ENCODE data around the gene EPHB2.
"Not testable (repeated sequence)": the region's sequence is repeated elsewhere in the genome, so short reads cannot be mapped to it uniquely, and the experiment has no call there.

EPHB2 gene

GRCh38 chr1:22833699-22834098 is 123.1 kb downstream of the EPHB2 start:
- Histone ChIP-seq H3K4me3 (no peak overlapping the region), H3K9ac (ENCODE audit: insufficient read length) (no peak overlapping the region), H3K9me3 (ENCODE audit: low read depth, low read length) (no peaks in the 10 kb centered on the region), H3K27ac (no peak overlapping the region), H3K36me3 (ENCODE audit: insufficient read depth, low read length) (no peaks in the 10 kb centered on the region)
- TF ChIP-seq FOXP2 (optimal IDR thresholded peaks at IDR 0.05; ENCODE audit: control extremely low read depth, extremely low read length, insufficient read depth) (no peak), EZH2 (IDR thresholded peaks at IDR 0.05) (no peak), POLR2AphosphoS5 (IDR thresholded peaks at IDR 0.05; ENCODE audit: borderline replicate concordance, low read depth, low read length) (no peak)
- no peak for DNase-seq (ENCODE audit: low read depth, low spot score)

GRCh38 chr1:22834420-22834819 is 123.8 kb downstream of the EPHB2 start:
- not testable (repeated sequence) for H3K9ac ChIP-seq (ENCODE audit: insufficient read length); H3K27ac ChIP-seq; H3K4me3 ChIP-seq; H3K36me3 ChIP-seq (ENCODE audit: insufficient read depth, low read length); DNase-seq (ENCODE audit: low read depth, low spot score); H3K9me3 ChIP-seq (ENCODE audit: low read depth, low read length)

GRCh38 chr1:22835636-22836319 is 125.1 kb downstream of the EPHB2 start:
- no peak for DNase-seq (ENCODE audit: low read depth, low spot score)
- Histone ChIP-seq H3K9me3 (ENCODE audit: low read depth, low read length) (no peaks in the 10 kb centered on the region), H3K36me3 (ENCODE audit: insufficient read depth, low read length) (no peaks in the 10 kb centered on the region), H3K27ac (no peak overlapping the region), H3K4me3 (no peak overlapping the region), H3K9ac (ENCODE audit: insufficient read length) (no peak overlapping the region)
- TF ChIP-seq POLR2AphosphoS5 (IDR thresholded peaks at IDR 0.05; ENCODE audit: borderline replicate concordance, low read depth, low read length) (no peak), FOXP2 (optimal IDR thresholded peaks at IDR 0.05; ENCODE audit: control extremely low read depth, extremely low read length, insufficient read depth) (no peak), EZH2 (IDR thresholded peaks at IDR 0.05) (no peak)

- DNase-seq (ENCODE audit: low read depth, low spot score): no peak
- Histone ChIP-seq H3K9me3 (ENCODE audit: low read depth, low read length) (no peaks in the 10 kb centered on the region), H3K36me3 (ENCODE audit: insufficient read depth, low read length) (no peaks in the 10 kb centered on the region), H3K4me3 (no peak overlapping the region), H3K9ac (ENCODE audit: insufficient read length) (no peak overlapping the region), H3K27ac (no peak overlapping the region)
- TF ChIP-seq POLR2AphosphoS5 (IDR thresholded peaks at IDR 0.05; ENCODE audit: borderline replicate concordance, low read depth, low read length): no peak
- no peak for TF ChIP-seq EZH2 (IDR thresholded peaks at IDR 0.05)
- TF ChIP-seq FOXP2 (optimal IDR thresholded peaks at IDR 0.05; ENCODE audit: control extremely low read depth, extremely low read length, insufficient read depth): no peak
Measured at GRCh38 chr1:22836850-22837249, 126.2 kb downstream of the EPHB2 start.

GRCh38 chr1:22837332-22837731 is 126.7 kb downstream of the EPHB2 start:
- no peaks in the 10 kb centered on the region for H3K36me3 ChIP-seq (ENCODE audit: insufficient read depth, low read length)
- H3K9me3 ChIP-seq (ENCODE audit: low read depth, low read length): no peaks in the 10 kb centered on the region
- DNase-seq (ENCODE audit: low read depth, low spot score): no peak
- H3K27ac ChIP-seq: no peak overlapping the region
- no peak overlapping the region for H3K9ac ChIP-seq (ENCODE audit: insufficient read length)
- TF ChIP-seq EZH2 (IDR thresholded peaks at IDR 0.05) (no peak), POLR2AphosphoS5 (IDR thresholded peaks at IDR 0.05; ENCODE audit: borderline replicate concordance, low read depth, low read length) (no peak), FOXP2 (optimal IDR thresholded peaks at IDR 0.05; ENCODE audit: control extremely low read depth, extremely low read length, insufficient read depth) (no peak)
- no peak overlapping the region for H3K4me3 ChIP-seq

- Histone ChIP-seq H3K27ac (no peak overlapping the region), H3K4me3 (no peak overlapping the region), H3K9me3 (ENCODE audit: low read depth, low read length) (no peaks in the 10 kb centered on the region), H3K36me3 (ENCODE audit: insufficient read depth, low read length) (no peaks in the 10 kb centered on the region), H3K9ac (ENCODE audit: insufficient read length) (no peak overlapping the region)
- DNase-seq (ENCODE audit: low read depth, low spot score): no peak
- TF ChIP-seq FOXP2 (optimal IDR thresholded peaks at IDR 0.05; ENCODE audit: control extremely low read depth, extremely low read length, insufficient read depth) (no peak), EZH2 (IDR thresholded peaks at IDR 0.05) (no peak), POLR2AphosphoS5 (IDR thresholded peaks at IDR 0.05; ENCODE audit: borderline replicate concordance, low read depth, low read length) (no peak)
Measured at GRCh38 chr1:22838965-22839364, 128.3 kb downstream of the EPHB2 start.

GRCh38 chr1:22839806-22840205 is 129.2 kb downstream of the EPHB2 start:
- no peak overlapping the region for H3K9ac ChIP-seq (ENCODE audit: insufficient read length)
- H3K36me3 ChIP-seq (ENCODE audit: insufficient read depth, low read length): no peaks in the 10 kb centered on the region
- no peak overlapping the region for H3K27ac ChIP-seq
- no peak for DNase-seq (ENCODE audit: low read depth, low spot score)
- no peak overlapping the region for H3K4me3 ChIP-seq
- H3K9me3 ChIP-seq (ENCODE audit: low read depth, low read length): no peaks in the 10 kb centered on the region
- TF ChIP-seq POLR2AphosphoS5 (IDR thresholded peaks at IDR 0.05; ENCODE audit: borderline replicate concordance, low read depth, low read length) (no peak), EZH2 (IDR thresholded peaks at IDR 0.05) (no peak), FOXP2 (optimal IDR thresholded peaks at IDR 0.05; ENCODE audit: control extremely low read depth, extremely low read length, insufficient read depth) (no peak)

GRCh38 chr1:22841142-22841541 is 130.5 kb downstream of the EPHB2 start:
- no peak for DNase-seq (ENCODE audit: low read depth, low spot score)
- Histone ChIP-seq H3K27ac (no peak overlapping the region), H3K4me3 (no peak overlapping the region), H3K36me3 (ENCODE audit: insufficient read depth, low read length) (no peaks in the 10 kb centered on the region), H3K9me3 (ENCODE audit: low read depth, low read length) (no peaks in the 10 kb centered on the region), H3K9ac (ENCODE audit: insufficient read length) (no peak overlapping the region)
- TF ChIP-seq FOXP2 (optimal IDR thresholded peaks at IDR 0.05; ENCODE audit: control extremely low read depth, extremely low read length, insufficient read depth) (no peak), POLR2AphosphoS5 (IDR thresholded peaks at IDR 0.05; ENCODE audit: borderline replicate concordance, low read depth, low read length) (no peak), EZH2 (IDR thresholded peaks at IDR 0.05) (no peak)

- no peak for TF ChIP-seq POLR2AphosphoS5 (IDR thresholded peaks at IDR 0.05; ENCODE audit: borderline replicate concordance, low read depth, low read length)
- TF ChIP-seq FOXP2 (optimal IDR thresholded peaks at IDR 0.05; ENCODE audit: control extremely low read depth, extremely low read length, insufficient read depth): no peak
- no peak for TF ChIP-seq EZH2 (IDR thresholded peaks at IDR 0.05)
- Histone ChIP-seq H3K9me3 (ENCODE audit: low read depth, low read length) (no peaks in the 10 kb centered on the region), H3K27ac (no peak overlapping the region), H3K4me3 (no peak overlapping the region), H3K9ac (ENCODE audit: insufficient read length) (no peak overlapping the region), H3K36me3 (ENCODE audit: insufficient read depth, low read length) (no peaks in the 10 kb centered on the region)
- no peak for DNase-seq (ENCODE audit: low read depth, low spot score)
Measured at GRCh38 chr1:22841860-22842281, 131.2 kb downstream of the EPHB2 start.

GRCh38 chr1:22843441-22844183 is 133.0 kb downstream of the EPHB2 start:
- not testable (repeated sequence) for H3K9me3 ChIP-seq (ENCODE audit: low read depth, low read length); H3K9ac ChIP-seq (ENCODE audit: insufficient read length); H3K36me3 ChIP-seq (ENCODE audit: insufficient read depth, low read length); DNase-seq (ENCODE audit: low read depth, low spot score); H3K27ac ChIP-seq; H3K4me3 ChIP-seq

Data from SK-N-MC (cell line).